ENCODE data around the gene ABCA7.
"Not testable (repeated sequence)": the region's sequence is repeated elsewhere in the genome, so short reads cannot be mapped to it uniquely, and the experiment has no call there.

The ABCA7 gene

DNA sequence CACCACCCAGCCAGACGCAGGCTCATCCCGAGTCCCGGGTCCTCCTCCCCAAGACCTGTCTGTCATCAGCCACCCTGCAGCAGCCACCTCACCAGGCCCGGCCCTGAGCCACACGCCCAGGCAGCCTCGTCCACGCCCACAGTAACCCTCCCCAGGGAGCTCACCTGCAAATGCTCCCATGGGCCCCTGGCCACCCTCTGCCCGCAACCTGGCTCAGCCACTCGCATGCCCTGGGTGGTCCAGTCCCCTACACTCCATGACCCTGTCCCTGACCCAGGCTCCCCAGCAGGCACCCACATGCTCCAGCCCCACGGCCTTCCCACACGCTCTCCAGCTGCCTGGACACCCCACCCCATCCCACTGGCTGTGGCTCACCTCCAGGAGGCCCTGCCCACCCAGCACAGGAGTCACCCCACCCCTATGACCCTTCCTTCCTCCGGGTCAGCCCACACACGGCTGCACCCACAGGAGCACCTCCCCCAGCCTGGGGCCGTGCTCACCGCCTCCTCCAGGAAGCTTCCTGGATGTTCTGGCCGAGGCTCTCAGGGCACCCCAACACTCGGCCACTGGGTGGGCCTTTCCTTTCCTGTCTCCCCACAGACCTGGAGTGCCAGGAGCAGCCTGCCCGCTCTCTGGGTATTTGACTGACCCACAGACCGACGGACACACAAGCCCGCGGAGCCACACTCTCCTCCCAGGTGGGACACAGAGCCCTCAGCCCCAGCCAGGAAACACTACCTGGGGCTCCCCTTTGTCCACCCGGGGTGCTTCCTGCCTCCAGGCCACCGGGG is 22.6 kb upstream of the ABCA7 start:
- DNase-seq = peak; percentile 7

DNA sequence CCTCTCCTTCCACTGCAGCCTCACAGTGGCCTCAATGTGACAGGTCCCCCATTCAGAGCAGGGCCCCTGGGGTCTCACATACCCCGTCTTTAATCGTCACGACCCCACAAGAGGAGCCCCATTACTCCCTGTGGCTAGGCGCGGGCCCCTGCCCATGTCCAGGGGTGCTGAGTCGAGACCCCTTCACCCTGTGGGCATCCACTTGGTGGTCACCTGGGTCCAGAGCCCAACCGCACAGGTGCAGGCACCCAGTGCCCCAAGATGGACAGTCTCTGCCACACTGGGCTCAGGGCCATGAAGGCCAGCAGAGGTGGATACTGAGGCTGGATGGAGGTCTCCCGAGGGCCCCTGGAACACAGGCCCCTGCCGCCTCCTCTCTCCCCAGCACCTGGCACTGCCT is 22.0 kb upstream of the ABCA7 start:
- DNase-seq = no peak

DNA sequence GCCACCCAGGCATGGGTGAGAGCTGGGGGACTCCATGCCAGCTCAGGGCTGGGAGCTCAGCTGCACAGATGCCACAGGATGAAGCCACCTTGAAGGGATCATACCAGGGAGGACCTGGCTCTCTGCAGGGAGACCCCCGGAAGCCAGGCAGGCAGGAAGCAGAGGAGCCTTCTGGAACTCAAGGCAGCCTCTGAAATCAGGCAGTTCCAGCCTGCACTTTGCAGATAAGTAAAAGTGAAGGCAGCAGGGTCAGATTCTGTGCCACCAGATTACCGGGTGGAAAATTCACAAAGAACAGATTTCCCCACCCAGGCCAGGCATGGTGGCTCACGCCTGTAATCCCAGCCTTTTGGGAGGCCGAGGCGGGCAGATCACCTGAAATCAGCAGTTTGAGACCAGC is 21.5 kb upstream of the ABCA7 start:
- DNase-seq = peak; percentile 78

DNA sequence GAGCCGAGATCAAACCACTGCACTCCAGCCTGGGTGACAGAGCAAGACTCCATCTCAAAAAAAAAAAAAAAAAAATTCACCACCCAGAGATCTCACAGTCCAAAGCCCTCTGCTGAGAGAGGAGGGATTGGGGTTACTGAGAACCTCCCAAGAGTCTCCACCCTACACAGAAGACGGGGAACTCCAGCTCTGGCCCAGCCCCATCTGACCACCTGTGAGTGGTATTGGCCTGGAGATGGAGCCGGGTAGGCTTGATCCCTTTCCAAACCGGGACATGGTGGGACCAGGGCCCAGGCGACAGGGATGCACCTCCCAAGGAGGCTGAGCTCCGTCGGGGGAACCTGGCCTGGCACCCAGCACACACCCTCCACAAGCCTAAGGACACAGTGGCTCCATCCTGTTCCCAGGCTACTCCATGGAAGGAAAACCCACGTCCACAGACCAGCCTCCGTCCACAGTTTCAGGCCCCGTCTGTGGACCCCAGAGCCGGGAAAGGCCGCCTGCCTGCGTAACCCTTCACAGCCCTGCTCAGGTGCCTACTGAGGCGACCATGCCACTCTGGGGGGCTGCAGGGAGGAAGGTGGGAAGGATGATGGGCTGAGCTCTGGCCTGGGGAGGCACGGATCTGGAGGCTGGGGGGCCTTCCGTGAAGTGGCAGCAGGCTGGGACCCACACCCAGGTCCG is 20.8 kb upstream of the ABCA7 start:
- peak; percentile 13 for DNase-seq

DNA sequence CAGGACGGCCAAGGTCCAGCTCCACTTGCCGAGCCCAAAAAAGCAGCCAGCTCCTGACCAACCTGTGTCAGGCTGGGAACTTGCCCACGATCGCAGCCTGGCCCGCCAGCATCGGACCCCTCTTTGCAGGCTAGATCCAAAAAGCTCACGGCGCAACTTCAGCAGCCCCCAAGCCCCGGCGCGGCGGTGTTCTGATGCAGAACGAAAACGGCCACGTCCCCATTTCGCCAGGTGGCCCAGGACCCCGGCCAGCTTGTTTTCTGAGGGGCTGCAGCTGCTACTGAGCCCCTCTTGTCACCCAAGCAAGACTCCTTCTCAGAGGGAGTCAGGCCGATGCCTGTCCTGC is 20.3 kb upstream of the ABCA7 start:
- no peak for DNase-seq

DNA sequence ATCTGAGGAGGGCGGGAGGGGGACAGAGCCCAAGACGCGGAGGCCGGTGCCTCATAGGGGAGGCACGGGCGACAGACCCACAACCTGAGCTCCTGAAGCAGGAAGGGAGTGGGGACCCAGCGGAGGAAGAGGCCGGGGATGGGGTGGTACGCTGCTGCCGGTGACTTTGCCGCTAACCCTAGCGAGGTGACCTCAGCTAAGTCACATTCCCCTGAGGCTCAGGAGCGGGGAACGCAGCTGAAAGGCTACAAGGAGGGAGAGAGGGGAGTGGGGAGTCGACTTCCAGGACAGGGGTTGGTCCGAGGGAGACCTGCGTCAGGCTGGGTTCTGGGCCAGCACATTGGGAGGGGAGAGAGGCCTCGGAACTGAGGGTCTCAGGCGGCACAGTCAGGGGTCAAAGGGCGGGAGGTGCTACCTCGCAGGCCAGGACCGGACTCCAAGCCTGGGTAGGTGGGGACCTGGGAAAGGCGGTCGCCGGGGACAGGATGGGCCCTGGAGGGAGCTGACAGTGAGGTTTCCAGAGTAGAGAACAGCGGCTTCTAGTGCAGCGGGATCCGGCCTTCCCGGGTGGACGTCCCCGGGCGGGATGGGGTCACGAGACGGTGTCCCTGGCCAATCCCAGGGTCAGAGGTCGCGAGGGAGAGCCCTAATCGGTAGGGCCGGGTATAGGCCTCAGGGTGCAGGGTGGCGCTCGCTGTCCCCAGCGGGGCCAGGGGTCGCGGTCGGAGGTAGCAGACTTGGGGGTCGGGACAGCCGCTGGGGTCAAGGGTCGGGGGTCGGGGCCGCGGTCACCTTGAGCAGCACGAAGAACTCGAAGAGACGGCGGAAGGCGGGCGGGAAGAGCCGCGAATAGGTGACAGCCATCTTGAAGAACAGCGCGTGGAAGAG is 19.7 kb upstream of the ABCA7 start:
- peak; percentile 37 for DNase-seq

DNA sequence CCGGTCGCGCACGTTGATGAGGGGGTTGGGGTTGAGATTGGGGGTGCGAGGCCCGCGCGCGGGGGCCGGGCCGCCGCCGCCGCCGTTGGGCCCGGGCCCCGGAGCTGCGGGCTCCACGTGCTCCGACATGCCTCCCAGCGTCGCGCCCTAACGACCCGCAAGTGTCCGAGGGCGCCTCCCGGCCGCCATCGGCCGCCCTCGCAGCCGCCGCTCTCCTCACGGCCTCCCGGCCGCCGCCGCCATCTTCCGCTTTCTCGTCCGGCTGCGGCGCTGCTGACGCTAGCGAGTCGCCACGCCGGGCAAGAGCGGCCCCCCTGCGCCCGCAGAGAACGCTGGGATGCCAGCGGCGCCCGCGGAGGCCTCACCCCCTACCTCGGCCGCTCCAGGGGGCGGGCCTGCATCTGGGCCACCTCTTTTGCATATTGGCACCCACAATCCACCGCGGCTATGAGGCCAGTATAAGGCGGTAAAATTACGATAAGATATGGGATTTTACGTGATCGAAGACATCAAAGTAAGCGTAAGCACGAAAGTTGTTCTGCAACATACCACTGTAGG is 19.0 kb upstream of the ABCA7 start, which contains the start of gene TMEM259:
Gene TMEM259 (minus strand): TSS at position 256 of the 558 bp plus-strand sequence. CDS start 127 bp downstream, at position 129.
- peak; percentile 99 for DNase-seq

DNA sequence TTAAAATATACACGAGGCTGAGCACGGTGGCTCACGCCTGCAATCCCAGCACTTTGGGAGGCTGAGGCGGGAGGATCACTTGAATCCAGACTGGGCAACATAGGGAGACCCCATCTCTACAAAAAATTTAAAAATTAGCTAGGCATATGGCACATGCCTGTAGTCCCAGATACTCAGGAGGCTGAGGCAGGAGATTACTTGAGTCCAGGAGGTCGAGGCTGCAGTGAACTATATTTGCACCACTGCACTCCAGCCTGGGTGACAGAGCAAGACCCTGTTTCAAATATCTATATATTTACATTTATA is 16.1 kb upstream of the ABCA7 start:
- not testable (repeated sequence) for DNase-seq

DNA sequence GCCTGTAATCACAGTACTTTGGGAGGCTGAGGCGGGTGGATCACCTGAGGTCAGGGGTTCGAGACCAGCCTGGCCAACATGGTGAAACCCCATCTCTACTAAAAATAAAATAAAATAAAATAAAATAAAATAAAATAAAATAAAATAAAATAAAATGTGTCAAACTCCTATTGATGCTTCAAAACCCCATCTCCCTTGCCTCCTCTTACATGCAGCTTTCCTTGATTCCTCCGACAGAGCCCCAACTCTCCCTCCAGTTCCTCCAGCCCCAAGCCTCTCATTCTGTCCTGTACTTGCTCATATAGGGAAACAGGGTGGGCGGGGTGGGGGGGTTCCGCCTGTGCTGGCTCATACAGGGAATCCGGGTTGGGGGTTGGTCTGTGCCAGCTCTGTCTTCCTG is 14.8 kb upstream of the ABCA7 start:
- DNase-seq = not testable (repeated sequence)

DNA sequence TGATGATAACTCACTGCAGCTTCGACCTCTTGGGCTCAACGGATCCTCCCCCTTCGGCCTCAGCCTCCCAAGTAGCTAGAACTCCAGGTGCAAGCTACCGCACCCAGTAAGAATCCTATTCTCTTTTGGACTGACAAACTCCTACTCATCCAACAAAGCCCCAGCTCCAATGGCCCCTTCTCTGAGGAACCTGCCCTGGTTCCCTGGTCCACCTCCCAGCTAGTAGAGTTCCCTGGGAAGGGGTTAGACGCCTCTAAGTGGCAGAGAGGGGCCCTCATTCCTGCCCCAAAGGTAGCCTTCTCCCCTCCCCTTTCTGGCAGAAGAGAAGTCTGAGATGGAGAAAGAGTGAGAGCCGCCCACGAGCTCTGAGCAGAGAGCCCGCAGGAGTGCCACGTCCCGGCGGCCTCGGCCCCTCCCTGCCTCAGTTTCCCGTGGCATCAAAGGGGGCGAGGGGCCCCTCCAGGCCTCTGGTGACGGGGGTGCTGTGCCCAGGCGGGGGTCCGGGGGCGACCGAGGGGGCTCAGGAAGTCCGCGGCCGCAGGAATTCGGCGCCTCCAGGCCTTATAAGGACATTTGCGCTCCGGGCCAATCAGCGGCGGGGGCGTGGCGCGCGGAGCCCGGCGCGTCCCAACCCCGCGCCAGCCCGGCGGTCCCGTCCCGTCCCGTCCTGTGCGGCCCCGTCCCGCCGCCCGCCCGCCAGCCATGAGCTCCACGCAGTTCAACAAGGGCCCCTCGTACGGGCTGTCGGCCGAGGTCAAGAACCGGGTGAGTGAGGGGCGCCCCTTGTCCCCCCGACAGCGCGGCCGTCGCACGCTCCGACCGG is 13.7 kb upstream of the ABCA7 start, which contains the start of gene CNN2:
Gene CNN2 (plus strand): TSS at position 649 of the 823 bp plus-strand sequence. CDS start 54 bp downstream, at position 703.
- peak; percentile 83 for DNase-seq

DNA sequence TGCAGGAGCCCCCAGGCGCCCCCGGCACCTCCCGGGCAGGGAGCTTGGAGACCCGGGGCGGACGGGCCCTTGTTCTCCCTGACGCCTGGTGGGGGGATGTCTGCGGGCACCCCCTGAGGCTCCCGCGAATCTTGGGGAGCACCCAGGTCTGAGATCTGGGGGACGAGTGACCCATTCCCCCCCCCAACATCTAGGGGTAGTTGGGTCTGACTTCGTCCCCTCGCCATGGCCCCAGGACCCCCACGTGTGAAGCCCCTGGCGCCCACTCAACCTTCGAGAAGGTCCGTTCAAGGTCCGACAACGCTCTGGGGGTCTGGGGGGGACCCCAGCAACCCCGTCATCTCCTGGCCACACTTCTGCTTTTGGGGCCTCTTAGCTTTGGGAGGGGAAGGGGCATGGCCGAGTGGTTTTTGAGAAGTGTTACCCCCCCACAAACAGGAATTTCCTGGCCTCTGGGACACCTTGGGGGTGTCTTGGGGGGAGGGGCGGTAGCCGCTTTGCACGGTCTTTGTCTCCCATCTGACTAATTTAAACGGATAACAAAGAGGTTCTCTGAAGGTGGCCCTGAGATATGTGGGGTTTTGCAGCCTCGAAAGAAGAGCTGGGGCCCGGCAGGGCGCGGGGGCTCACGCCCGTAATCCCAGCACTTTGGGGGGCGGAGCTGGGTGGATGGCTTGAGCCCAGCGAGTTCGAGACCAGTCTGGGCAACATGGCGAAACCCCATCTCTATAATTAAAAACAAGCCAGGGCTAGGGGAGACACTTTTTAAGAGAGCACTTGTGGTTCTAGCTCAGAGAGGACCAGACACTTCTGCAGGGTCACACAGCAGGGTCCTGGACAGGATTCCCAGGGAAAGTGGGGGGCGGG is 12.9 kb upstream of the ABCA7 start:
- DNase-seq = peak; percentile 66

DNA sequence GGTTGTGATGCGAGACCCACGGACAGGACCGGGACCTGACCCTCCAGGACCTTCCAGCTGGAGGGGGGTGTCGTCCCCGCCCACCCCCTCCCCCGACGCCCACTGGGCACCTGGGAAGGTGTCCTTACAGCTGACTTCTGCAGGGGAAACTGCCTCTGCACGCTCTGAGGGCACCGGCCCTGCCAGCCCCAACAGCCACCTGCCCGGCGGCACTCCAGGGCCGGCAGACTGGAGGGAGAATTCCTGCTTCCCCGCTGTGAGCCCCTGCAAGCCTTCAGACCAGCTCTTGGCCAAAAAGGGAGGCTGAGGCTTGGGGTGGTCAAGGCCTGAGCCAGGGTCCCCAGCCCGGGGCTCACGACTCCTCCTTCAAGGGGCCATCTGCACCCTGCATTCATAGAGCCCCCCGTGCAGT is 12.3 kb upstream of the ABCA7 start:
- DNase-seq = peak; percentile 25

DNA sequence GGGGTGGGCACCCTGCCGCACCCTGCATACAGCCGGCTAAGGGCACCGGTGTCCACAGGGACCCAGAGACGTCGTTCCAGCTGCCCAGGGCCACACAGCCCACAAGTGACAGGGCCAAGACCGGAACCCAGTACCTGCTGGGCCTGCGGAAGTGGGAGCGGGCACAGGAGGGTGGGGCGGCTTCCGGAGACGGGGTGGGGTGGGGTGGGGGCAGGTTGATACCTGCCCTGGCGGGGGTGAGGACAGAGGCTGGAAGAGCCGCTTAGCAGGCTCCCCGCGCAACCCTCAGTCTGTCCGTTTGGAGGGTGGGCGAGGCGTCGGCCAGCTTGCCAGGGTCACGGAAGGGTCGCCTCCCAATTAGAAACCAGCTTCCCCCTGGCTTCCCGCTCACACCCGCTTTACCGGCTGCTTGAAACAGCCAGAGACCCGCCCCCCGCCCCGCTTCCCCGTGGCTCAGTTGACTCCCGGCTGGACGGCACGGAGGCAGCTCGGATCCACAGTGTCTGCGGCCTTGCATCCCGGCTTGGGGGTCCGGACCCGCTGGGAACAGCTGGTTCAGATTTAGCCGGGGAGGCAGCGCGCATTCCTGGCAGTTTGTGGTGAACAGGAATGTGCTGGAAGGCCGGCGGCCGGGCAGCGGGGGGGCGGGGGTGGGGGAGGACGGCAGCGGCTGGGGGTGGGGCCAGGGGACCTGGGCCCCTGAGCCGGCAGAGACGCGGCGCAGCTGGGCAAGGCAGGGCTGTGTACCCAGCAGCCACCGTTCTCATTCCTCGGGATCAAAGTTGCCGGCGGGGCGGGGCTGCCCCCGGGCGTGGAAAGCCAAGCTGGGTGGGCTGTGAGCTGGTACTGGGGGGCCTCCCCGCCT is 11.6 kb upstream of the ABCA7 start:
- peak; percentile 74 for DNase-seq

DNA sequence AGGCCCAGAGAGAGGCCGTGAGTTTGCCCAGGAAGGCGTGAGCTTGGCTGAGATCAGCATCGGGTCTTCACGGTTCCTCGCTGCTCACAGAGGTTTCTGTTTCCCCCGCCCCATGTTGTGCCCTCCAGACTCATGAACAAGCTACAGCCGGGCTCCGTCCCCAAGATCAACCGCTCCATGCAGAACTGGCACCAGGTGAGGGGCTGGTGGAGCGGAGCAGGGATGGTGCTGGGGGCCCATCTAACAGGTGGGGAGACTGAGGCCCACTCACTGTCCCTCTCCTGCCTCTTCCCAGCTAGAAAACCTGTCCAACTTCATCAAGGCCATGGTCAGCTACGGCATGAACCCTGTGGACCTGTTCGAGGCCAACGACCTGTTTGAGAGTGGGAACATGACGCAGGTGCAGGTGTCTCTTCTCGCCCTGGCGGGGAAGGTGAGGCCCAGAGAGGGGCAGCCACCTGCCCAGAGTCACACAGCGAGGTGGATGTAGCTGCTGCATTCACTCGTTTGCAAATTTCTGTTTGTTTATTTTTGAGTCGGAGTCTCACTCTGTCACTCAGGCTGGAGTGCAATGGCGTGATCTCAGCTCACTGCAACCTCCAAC is 7.5 kb upstream of the ABCA7 start:
- no peak for DNase-seq

DNA sequence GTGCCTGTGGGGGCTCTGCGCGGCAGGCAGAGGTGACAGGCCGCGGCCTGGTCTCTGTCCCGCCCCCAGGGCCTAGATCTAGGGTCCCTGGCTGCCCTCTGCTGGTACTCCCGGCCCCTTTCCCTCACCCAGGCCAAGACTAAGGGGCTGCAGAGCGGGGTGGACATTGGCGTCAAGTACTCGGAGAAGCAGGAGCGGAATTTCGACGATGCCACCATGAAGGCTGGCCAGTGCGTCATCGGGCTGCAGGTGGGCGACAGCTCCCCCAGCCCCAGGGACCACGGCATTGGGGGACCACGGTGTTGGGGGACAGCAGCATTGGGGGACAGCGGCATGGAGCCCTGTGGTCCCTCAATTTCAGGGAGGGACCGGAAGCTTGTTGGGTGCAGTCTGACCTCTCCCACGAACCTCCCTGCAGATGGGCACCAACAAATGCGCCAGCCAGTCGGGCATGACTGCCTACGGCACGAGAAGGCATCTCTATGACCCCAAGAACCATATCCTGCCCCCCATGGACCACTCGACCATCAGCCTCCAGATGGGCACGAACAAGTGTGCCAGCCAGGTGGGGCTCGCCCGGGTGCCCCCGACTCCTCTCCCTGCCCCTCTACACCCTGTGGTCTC is 3.8 kb upstream of the ABCA7 start:
- DNase-seq = no peak

DNA sequence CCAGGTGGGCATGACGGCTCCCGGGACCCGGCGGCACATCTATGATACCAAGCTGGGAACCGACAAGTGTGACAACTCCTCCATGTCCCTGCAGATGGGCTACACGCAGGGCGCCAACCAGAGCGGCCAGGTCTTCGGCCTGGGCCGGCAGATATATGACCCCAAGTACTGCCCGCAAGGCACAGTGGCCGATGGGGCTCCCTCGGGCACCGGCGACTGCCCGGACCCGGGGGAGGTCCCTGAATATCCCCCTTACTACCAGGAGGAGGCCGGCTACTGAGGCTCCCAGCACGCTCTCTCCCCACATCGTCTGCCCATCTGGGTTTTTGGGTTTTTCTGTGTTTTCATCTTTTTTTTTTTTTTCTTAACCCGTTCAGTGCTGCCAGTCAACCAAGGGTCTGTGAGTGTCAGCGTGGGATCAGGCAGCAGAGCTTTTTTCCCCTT is 2.3 kb upstream of the ABCA7 start:
- no peak for DNase-seq

DNA sequence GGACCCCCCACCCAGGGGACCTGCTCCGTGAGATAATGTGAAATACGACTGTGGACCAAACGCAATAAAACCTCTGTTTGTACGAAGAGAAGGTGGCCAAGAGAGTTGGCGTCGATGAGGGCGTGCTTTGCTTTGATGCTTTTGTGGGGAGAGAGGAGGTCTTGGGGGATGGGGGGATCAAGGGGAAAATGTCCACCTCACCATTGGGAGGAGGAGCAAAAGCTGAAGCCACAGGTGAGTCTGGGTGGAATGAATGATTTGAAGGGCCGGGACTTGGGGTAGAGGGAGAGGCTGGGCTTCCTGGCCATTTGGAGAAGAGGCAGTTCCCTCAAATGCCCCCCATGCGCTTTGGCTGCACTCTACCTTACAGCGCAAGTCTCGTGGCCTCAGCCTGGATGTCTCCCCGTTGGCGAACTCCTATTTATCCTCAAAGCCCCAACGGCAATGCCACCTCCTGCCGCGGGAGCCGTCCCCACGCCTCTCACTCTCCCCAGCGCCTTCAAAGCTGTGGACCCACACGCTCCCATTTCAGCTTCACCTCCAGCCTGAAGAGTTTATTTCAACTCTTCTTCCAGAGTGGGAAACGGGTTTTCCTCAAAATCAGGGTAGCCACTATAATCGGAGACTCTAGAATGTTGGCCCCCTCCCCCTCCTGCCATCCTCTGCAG is 795 bp upstream of the ABCA7 start:
- DNase-seq = no peak

DNA sequence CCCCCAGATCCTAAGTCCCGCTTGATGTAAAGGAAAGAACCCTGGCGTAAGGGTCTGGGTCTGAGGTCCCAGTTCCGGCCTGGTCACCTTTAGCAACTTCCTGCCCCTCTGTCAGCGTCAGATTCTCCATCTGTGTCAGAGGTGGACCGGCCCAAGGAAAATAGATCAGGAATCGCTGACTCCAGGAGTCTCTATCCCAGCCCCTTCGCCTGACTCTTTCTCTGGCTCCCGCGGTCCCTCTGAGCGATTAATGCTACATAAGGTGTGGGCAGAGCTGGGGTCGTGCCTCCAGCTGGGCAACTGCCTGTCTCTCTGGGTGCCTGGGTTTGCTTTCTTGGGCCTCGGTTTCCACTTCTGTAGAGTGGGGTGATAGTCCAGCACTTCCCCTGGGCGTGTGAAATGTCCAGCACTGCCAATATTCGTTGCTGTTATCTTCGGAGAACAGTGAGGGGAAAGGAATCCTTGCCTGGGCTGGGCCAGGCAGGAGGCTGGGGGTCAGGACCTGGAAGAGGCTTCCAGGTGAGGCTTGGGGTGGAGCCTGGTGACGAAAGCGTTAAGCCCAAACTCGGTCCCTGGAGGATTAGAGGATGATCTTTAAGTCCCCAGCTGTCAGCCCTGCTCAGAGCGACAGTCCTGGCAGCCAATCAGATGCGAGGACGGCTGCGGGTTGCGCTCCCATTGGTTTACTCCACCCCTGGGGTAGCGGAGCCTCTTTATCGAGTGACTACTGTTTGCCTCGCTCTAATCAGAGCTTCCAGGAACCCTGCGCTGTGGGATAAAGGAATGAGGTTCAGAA is 767 bp downstream of the ABCA7 start:
- DNase-seq = peak; percentile 97

All from hematopoietic multipotent progenitor cell treated with erythropoietin and hydrocortisone succinate and interleukin-3 and kit ligand, for 4 days (in vitro differentiated cells).